Right lobe of liver (tissue), 4 donors: ENCODE results near the gene MAP1B.

ENCODE experiments used
- POLR2A ChIP-seq: fragments of 450-650 bp; IDR thresholded peaks from one replicate; pipeline ENCODE4 v1.6.1; 2017; ENCODE audit warnings: antibody characterized with exemption, mild to moderate bottlenecking
- TF ChIP-seq, protein P1 (sequence below), 4 donors: fragments of 200-600 bp in 3 of 4; fragments of 450-650 bp in 1 of 4; IDR thresholded peaks; one replicate each; pipeline versions ENCODE4 v1.5.1 to v1.8.0; 2016 to 2022; ENCODE audit warnings: antibody characterized with exemption in 4 of 4, mild to moderate bottlenecking in 2 of 4
- donor health status: DM: no; HTN: no; CAD: no.
- donor health status: DM: no; HTN: no; CAD: no.
- donor health status: DM: no; HTN: yes; CAD: no.

- TF ChIP-seq, protein P1, sequence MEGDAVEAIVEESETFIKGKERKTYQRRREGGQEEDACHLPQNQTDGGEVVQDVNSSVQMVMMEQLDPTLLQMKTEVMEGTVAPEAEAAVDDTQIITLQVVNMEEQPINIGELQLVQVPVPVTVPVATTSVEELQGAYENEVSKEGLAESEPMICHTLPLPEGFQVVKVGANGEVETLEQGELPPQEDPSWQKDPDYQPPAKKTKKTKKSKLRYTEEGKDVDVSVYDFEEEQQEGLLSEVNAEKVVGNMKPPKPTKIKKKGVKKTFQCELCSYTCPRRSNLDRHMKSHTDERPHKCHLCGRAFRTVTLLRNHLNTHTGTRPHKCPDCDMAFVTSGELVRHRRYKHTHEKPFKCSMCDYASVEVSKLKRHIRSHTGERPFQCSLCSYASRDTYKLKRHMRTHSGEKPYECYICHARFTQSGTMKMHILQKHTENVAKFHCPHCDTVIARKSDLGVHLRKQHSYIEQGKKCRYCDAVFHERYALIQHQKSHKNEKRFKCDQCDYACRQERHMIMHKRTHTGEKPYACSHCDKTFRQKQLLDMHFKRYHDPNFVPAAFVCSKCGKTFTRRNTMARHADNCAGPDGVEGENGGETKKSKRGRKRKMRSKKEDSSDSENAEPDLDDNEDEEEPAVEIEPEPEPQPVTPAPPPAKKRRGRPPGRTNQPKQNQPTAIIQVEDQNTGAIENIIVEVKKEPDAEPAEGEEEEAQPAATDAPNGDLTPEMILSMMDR (IDR thresholded peaks at IDR 0.05) = no peak
- no peak for TF ChIP-seq POLR2A
These were observed 45.3 kb downstream of the MAP1B start for GRCh38 chr5:72152545-72152944.
